ENCODE data around the gene PPIL6.

DNA sequence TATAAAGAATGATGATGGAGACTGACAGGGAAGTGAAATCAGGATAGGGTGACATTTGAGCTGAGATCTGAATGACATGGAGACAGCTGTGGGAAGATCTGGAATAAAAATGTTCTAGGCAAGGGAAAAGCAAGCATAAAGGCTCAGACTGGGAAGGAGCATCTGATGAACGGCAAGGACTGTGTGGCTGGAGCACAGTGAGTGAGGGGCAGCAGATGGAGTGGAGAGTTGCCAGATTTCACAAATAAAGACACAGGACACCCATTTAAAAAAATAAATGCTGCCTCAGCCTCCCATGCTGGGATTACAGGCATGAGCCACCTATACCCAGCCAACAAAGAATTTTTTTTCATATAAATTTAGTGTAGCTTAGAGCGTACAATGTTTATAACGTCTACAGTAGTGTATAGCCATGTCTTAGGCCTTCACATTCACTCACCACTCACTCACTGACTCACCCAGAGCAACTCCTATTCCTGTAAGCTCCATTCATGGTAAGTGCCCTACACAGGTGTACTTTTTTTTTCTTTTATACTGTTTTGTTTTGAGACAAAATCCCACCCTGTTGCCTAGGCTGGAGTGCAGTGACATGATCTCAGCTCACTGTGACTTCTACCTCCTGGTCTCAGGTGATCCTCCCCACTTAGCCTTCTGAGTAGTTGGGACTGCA, 45.0 kb upstream of the PPIL6 start:
- TF ChIP-seq, protein P1, sequence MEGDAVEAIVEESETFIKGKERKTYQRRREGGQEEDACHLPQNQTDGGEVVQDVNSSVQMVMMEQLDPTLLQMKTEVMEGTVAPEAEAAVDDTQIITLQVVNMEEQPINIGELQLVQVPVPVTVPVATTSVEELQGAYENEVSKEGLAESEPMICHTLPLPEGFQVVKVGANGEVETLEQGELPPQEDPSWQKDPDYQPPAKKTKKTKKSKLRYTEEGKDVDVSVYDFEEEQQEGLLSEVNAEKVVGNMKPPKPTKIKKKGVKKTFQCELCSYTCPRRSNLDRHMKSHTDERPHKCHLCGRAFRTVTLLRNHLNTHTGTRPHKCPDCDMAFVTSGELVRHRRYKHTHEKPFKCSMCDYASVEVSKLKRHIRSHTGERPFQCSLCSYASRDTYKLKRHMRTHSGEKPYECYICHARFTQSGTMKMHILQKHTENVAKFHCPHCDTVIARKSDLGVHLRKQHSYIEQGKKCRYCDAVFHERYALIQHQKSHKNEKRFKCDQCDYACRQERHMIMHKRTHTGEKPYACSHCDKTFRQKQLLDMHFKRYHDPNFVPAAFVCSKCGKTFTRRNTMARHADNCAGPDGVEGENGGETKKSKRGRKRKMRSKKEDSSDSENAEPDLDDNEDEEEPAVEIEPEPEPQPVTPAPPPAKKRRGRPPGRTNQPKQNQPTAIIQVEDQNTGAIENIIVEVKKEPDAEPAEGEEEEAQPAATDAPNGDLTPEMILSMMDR (IDR thresholded peaks at IDR 0.05): no peak
- TF ChIP-seq EZH2 (IDR thresholded peaks at IDR 0.05; ENCODE audit: borderline replicate concordance, insufficient read depth, low read depth, low read length, poor library complexity, severe bottlenecking): no peak
